GM06990 (cell line): Measurements from ENCODE around the gene EEPD1.

Experiments used
- DNase-seq: peaks from one replicate; pipeline ENCODE4 v3.0.0-alpha.2; 2011; ENCODE audit not compliant: insufficient read length; ENCODE audit errors: extremely low read depth
- H3K27me3 ChIP-seq: replicated peaks from 2 replicates; pipeline ENCODE4 v1.6.0; 2011; ENCODE audit warnings: low read length; ENCODE audit not compliant: control insufficient read depth, insufficient read depth
- H3K36me3 ChIP-seq: 2 replicates; pipeline ENCODE4 v1.5.1; 2011; ENCODE audit warnings: low read length; ENCODE audit not compliant: control insufficient read depth, insufficient read depth
- H3K4me3 ChIP-seq: replicated peaks from 2 replicates; pipeline ENCODE4 v1.5.1; 2011; ENCODE audit warnings: low read depth, mild to moderate bottlenecking, control low read depth, low read length
- CTCF ChIP-seq: IDR thresholded peaks from 2 replicates; pipeline ENCODE4 v1.5.1; 2011; ENCODE audit warnings: low read length, control low read depth, mild to moderate bottlenecking, inconsistent platforms; ENCODE audit not compliant: insufficient read depth, poor library complexity, severe bottlenecking

EEPD1 gene

GRCh38 chr7:36266190-36266589 lies 113.1 kb downstream of the EEPD1 start:
- no peak for DNase-seq
- no peak overlapping the region for H3K4me3 ChIP-seq
- TF ChIP-seq CTCF = no peak

GRCh38 chr7:36266683-36267082 lies 113.6 kb downstream of the EEPD1 start:
- no peaks in the 10 kb centered on the region for H3K36me3 ChIP-seq
- DNase-seq = no peak
- no peaks in the 10 kb centered on the region; the same call in 1 of the 2 replicates for H3K27me3 ChIP-seq
- no peak for TF ChIP-seq CTCF
- no peak overlapping the region for H3K4me3 ChIP-seq

More at GRCh38 chr7:36266190-36266589, 113.1 kb downstream of the EEPD1 start:
- no peaks in the 10 kb centered on the region; the same call in 1 of the 2 replicates for H3K27me3 ChIP-seq
- no peaks in the 10 kb centered on the region for H3K36me3 ChIP-seq

- Histone ChIP-seq H3K36me3 (no peaks in the 10 kb centered on the region), H3K4me3 (no peak overlapping the region), H3K27me3 (no peaks in the 10 kb centered on the region)
- no peak for DNase-seq
- no peak for TF ChIP-seq CTCF
Measured at GRCh38 chr7:36272211-36272566, 119.1 kb downstream of the EEPD1 start.

GRCh38 chr7:36272567-36273269 lies 119.7 kb downstream of the EEPD1 start:
- DNase-seq = no peak

GRCh38 chr7:36273836-36274235 lies 120.8 kb downstream of the EEPD1 start:
- no peak for DNase-seq
- Histone ChIP-seq H3K4me3 (no peak overlapping the region), H3K36me3 (no peaks in the 10 kb centered on the region), H3K27me3 (no peaks in the 10 kb centered on the region)
- TF ChIP-seq CTCF = no peak

More at GRCh38 chr7:36272567-36273269, 119.7 kb downstream of the EEPD1 start:
- TF ChIP-seq CTCF = no peak
- Histone ChIP-seq H3K36me3 (no peaks in the 10 kb centered on the region), H3K27me3 (no peaks in the 10 kb centered on the region), H3K4me3 (no peak overlapping the region)
